ENCODE results near the gene MPIG6B.

Gene MPIG6B

DNA sequence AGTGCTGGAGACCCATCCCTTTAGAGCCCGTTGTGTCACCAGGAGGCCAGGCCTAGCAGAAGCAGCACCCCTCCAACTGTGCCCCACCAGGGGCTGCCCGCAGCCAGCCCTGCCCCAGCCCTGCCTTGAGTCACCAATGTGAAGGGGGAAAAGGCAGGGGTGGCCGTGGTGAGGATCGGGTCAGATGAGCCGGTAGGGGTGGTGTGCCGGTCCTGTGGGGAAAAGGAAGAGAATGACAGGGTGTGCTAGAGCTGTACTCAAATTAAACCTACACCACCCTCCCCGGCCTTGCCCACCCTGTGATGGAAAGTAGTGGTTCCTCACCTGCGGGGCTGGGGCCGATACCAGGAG, 42.4 kb downstream of the MPIG6B start:
- no peak for DNase-seq (ENCODE audit: extremely low read depth in 1 of 2, low read depth in 1 of 2)

- no peak for DNase-seq (ENCODE audit: extremely low read depth in 1 of 2, low read depth in 1 of 2)
These were observed 43.0 kb downstream of the MPIG6B start for GRCh38 chr6:31765910-31766794.

DNA sequence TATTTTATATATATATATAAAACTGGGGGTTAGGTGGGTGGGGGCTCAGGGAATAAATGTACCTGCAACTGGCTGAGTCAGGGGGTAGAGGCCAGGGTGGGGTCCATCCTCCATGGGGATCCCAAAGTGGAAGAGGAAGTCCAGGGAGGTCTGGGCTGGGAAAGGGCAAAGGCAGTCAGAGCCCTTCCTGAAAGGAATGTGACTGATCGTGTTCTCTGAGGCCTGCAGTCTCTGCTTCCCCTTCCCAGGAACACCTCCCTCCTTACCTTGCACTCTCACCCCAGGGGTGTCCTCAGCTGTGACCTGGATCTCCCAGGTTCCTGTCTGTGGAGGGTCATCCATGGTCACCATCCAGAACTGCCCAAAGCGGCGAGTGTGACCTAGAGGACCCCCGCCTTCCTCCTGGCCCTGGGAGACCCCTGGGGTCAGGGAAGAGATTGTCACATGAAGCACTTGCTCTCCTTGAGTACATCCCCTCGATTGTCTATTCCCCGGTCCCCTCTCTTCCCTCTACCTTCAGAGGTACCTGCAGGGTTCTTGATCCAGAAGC, 44.0 kb downstream of the MPIG6B start:
- no peak for DNase-seq (ENCODE audit: extremely low read depth in 1 of 2, low read depth in 1 of 2)

- DNase-seq (ENCODE audit: extremely low read depth in 1 of 2, low read depth in 1 of 2): no peak
These were observed 45.4 kb downstream of the MPIG6B start for GRCh38 chr6:31768363-31769257.

DNA sequence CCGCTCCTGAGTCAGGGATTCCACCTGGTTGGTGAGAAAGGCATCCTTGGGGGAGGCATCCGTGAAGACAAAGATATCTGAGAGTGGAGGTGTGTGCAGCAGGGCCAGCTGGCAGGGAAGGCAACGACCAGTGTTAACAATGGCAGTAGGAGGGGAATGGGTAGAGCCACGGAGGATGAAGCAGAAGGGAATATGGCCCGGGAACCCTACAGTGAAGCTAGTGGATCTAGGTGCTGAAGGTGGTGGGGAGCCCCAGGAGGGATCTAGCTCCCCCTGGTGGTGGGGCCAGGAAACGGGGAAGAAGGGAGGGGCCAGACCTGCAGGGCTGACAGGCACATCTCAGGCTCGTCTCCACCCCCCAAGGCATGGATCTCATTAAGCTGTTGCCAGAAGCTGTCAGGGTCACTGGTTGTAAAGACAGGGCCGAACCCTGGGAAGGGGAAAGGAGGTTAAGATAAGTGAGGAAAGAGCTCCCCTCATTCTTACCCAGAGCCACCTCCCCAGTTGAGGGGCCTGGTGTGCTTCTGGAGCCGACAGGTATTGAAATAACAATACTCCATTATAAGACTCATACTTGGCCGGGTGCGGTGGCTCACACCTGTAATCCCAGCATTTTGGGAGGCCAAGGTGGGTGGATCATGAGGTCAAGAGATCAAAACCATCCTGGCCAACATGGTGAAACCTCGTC, 46.7 kb downstream of the MPIG6B start:
- DNase-seq (ENCODE audit: extremely low read depth in 1 of 2, low read depth in 1 of 2): peak; percentile 53 to 74

GRCh38 chr6:31770860-31771259, 47.7 kb downstream of the MPIG6B start:
- DNase-seq (ENCODE audit: extremely low read depth in 1 of 2, low read depth in 1 of 2): no peak

GRCh38 chr6:31771992-31772358, 48.8 kb downstream of the MPIG6B start:
- no peak for DNase-seq (ENCODE audit: extremely low read depth in 1 of 2, low read depth in 1 of 2)

DNA sequence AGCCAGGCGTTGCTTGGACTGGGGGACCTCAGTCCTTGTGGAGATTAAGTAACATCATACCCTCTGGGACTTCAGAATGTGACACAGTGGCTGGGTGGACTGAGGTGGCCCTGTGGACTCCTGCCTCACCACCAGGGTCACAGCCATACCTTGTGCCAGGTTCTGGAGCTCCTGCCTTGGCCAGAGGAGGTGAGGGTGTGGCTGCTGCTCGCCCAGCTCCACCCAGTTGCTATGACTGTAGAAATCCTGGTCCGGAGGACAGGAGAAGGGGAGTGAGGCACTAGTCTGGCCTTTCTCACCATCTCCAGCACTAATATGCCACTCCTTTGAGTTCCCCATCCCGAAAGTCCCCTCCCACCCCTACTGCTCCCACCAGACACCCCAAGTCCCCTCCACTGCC, 52.0 kb downstream of the MPIG6B start:
- DNase-seq (ENCODE audit: extremely low read depth in 1 of 2, low read depth in 1 of 2): no peak

DNA sequence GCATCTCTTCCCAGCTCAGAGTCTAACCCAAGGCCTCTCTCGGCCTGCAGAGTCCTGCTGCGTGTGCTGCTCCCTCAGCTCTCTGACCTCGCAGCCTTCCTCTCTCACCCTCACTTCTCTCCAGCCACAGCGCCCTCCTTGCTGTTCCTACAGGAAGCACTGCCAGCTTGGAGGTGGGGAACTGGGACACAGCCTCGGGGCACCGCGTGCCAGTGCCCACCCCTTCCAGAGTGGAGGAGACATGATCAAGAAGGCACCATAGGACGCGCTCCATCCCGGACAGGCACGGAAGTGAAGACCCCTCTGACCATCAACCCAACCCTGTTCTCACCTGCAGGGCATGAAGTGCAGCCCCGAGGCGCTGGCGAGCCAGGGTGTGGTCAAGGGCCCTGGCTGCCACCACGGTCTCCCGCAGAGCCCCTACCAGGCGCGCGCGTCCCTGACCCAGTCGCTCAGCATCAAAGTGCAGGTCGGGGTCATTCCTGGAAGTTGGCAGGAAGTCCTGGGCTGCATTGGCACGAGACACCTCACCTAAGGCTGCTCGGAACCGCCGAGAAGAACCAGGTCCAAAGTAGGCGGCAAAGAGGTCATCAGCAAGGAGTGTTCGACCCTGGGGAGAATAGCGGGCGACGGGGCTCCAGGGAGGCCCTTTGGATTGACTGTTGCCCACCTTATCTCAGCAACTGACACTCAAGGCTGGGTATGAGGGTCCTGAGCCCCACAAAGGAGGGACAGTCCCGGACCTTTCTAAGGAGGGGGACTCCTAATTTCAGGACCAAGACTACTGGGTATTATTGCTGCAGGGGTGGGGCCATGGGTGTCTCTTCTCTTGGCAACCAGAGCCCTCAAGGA, 52.7 kb downstream of the MPIG6B start:
- no peak for DNase-seq (ENCODE audit: extremely low read depth in 1 of 2, low read depth in 1 of 2)
